Measurements from ENCODE around the gene SPINDOC. TPM values are rescaled to one million over a fixed set of nuclear protein-coding genes. Genes with fewer than 3 reads are reported as not detected.
A peak's percentile ranks its signal among the peaks of the same experiment; 100 is the strongest.
"Not testable (repeated sequence)": the region's sequence is repeated elsewhere in the genome, so short reads cannot be mapped to it uniquely, and the experiment has no call there.

Gene SPINDOC
- total RNA-seq, 1 experiment from 2014 or later: 121 TPM

DNA sequence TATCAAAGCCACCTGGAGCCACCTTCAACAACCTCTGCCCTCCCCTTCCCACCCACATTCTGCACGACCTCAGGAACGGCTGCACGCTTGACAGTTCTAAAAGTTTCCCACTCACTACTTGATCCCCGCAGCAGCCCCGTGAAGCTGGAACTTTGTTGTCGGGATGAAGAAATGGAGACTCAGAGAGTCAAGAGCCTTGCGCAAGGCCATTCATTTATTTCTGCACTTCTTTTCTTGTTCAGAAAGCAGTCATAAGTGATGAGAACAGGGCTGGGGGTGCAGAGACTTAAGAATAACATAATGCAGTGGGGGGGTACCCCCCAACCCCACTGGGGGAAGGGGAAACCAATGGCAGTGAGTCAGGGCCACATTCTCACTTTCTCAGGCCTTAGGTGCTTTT, 42.5 kb upstream of the SPINDOC start:
- Histone ChIP-seq H3K27me3 (ENCODE audit: insufficient read depth, low read length) (peaks cover 7% of the 10 kb centered on the region; the same call in 1 of the 2 replicates), H3K14ac (ENCODE audit: insufficient read depth, low read length) (no peak overlapping the region), H3K79me1 (ENCODE audit: insufficient read depth, low read depth, low read length, poor library complexity, severe bottlenecking) (no peaks in the 10 kb centered on the region), H4K5ac (ENCODE audit: insufficient read length, low read depth, low read length) (no peak overlapping the region), H3K56ac (ENCODE audit: insufficient read length, low read depth, low read length) (no peak overlapping the region), H3K9me3 (ENCODE audit: control insufficient read depth, low read depth, low read length) (no peaks in the 10 kb centered on the region), H3K4ac (ENCODE audit: low read depth, low read length) (no peak overlapping the region), H3K79me2 (ENCODE audit: insufficient read depth, low read length) (peaks cover 3% of the 10 kb centered on the region; the same call in 1 of the 2 replicates), H3K4me1 (ENCODE audit: insufficient read depth, low read length) (peaks cover 3% of the 10 kb centered on the region; the same call in 1 of the 2 replicates), H2BK5ac (ENCODE audit: insufficient read length, low read length) (no peak overlapping the region), H4K8ac (replicated peaks; ENCODE audit: insufficient read length, low read depth, low read length) (no peak overlapping the region), H3K9ac (ENCODE audit: extremely low read depth, insufficient read length, low read length) (no peak overlapping the region), H2BK20ac (ENCODE audit: low read depth, low read length, poor library complexity, severe bottlenecking) (no peak overlapping the region), H3K18ac (ENCODE audit: insufficient read length, low read depth, low read length) (no peak overlapping the region), H3K23me2 (ENCODE audit: insufficient read length, low read depth, low read length, poor library complexity, severe bottlenecking) (peaks cover 15% of the 10 kb centered on the region), H2BK120ac (ENCODE audit: low read depth, low read length, poor library complexity, severe bottlenecking) (no peak overlapping the region), H2BK15ac (ENCODE audit: low read depth, low read length) (no peak overlapping the region), H2BK12ac (ENCODE audit: insufficient read length, low read depth, low read length) (no peak overlapping the region), H2AK5ac (ENCODE audit: insufficient read length, low read length) (no peak overlapping the region), H3K4me2 (ENCODE audit: insufficient read depth, insufficient read length, low read length) (no peak overlapping the region), H3K23ac (ENCODE audit: insufficient read length, low read depth, low read length) (no peak overlapping the region), H3T11ph (ENCODE audit: low read length) (no peak overlapping the region), H2AFZ (ENCODE audit: low read length) (no peak overlapping the region), H3K27ac (ENCODE audit: insufficient read length, low read depth, low read length) (no peak overlapping the region), H4K91ac (ENCODE audit: insufficient read length, low read depth, low read length) (no peak overlapping the region), H4K20me1 (ENCODE audit: control insufficient read depth, insufficient read depth, insufficient read length) (no peaks in the 10 kb centered on the region)
- Mint-ChIP-seq H3K4me3 (peak overlapping the region in 1 of 2 experiments; percentile 72; a peak in 1 of 5 replicates), H3K27me3 (ENCODE audit: low read depth) (peaks cover 24% of the 10 kb centered on the region), H3K27ac (no peak overlapping the region; a peak in 1 of 7 replicates), H3K9me3 (no peaks in the 10 kb centered on the region), H3K4me1 (peaks cover 33 to 36% of the 10 kb centered on the region in 2 experiments), H3K36me3 (ENCODE audit: insufficient read depth in 1 of 3, low read depth in 3 of 3) (peaks cover 0 to 10% (median 4%) of the 10 kb centered on the region in 3 experiments; a peak in 3 of 7 replicates)
- no peak for DNase-seq
- WGBS (ENCODE audit: extremely low coverage, insufficient read length, low lambda C conversion rate): no CpG with 5 or more reads among the region's 7 CpGs
- no peak for TF ChIP-seq CTCF (conservative IDR thresholded peaks at IDR 0.05)

DNA sequence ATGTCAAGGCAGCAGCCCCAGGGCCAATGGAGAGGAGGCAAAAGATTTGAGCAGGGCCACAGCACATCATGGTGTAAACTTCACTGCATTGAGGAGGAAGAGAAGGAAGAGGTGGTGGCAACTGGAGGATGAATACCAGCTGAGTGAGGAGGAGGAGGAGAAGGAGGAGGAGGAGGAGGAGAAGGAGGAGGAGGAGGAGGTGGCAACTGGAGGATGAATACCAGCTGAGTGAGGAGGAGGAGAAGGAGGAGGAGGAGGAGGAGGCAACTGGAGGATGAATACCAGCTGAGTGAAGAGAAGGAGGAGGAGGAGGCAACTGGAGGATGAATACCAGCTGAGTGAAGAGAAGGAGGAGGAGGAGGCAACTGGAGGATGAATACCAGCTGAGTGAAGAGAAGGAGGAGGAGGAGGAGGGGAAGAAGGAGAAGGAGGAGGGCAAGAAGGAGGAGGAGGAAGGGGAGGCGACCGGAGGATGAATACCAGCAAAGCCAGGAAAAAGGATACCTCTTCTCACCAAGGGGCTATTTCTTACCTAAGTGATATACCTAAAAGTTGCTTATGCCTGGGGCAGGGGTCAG, 41.4 kb upstream of the SPINDOC start:
- not testable (repeated sequence) for H3K79me1 ChIP-seq (ENCODE audit: insufficient read depth, low read depth, low read length, poor library complexity, severe bottlenecking); H2BK15ac ChIP-seq (ENCODE audit: low read depth, low read length); H3K27me3 ChIP-seq (ENCODE audit: insufficient read depth, low read length); H2BK5ac ChIP-seq (ENCODE audit: insufficient read length, low read length); H2BK20ac ChIP-seq (ENCODE audit: low read depth, low read length, poor library complexity, severe bottlenecking); H2AK5ac ChIP-seq (ENCODE audit: insufficient read length, low read length); H3K56ac ChIP-seq (ENCODE audit: insufficient read length, low read depth, low read length); H4K8ac ChIP-seq (replicated peaks; ENCODE audit: insufficient read length, low read depth, low read length); H3K36me3 Mint-ChIP-seq (ENCODE audit: insufficient read depth in 1 of 3, low read depth in 3 of 3); H3K4me1 ChIP-seq (ENCODE audit: insufficient read depth, low read length); H3K27ac Mint-ChIP-seq; H2BK12ac ChIP-seq (ENCODE audit: insufficient read length, low read depth, low read length); H4K20me1 ChIP-seq (ENCODE audit: control insufficient read depth, insufficient read depth, insufficient read length); H3K27ac ChIP-seq (ENCODE audit: insufficient read length, low read depth, low read length); H3T11ph ChIP-seq (ENCODE audit: low read length); H3K14ac ChIP-seq (ENCODE audit: insufficient read depth, low read length); H4K5ac ChIP-seq (ENCODE audit: insufficient read length, low read depth, low read length); H3K79me2 ChIP-seq (ENCODE audit: insufficient read depth, low read length); H3K9ac ChIP-seq (ENCODE audit: extremely low read depth, insufficient read length, low read length); H3K4me2 ChIP-seq (ENCODE audit: insufficient read depth, insufficient read length, low read length); H3K9me3 ChIP-seq (ENCODE audit: control insufficient read depth, low read depth, low read length); DNase-seq; H3K4ac ChIP-seq (ENCODE audit: low read depth, low read length); H2BK120ac ChIP-seq (ENCODE audit: low read depth, low read length, poor library complexity, severe bottlenecking); H2AFZ ChIP-seq (ENCODE audit: low read length); H3K9me3 Mint-ChIP-seq; H3K18ac ChIP-seq (ENCODE audit: insufficient read length, low read depth, low read length); H4K91ac ChIP-seq (ENCODE audit: insufficient read length, low read depth, low read length); H3K23ac ChIP-seq (ENCODE audit: insufficient read length, low read depth, low read length)
- H3K4me3 Mint-ChIP-seq: peak overlapping the region in 1 of 2 experiments; percentile 6; a peak in 2 of 5 replicates
- H3K4me1 Mint-ChIP-seq: peaks cover 22 to 25% of the 10 kb centered on the region in 2 experiments
- peaks cover 15% of the 10 kb centered on the region for H3K23me2 ChIP-seq (ENCODE audit: insufficient read length, low read depth, low read length, poor library complexity, severe bottlenecking)
- H3K27me3 Mint-ChIP-seq (ENCODE audit: low read depth): peaks cover 24% of the 10 kb centered on the region
- WGBS (ENCODE audit: extremely low coverage, insufficient read length, low lambda C conversion rate): no CpG with 5 or more reads among the region's 2 CpGs

All from H9 (cell line).